ENCODE measurements around the gene CLIC4. TPM values are rescaled to one million over a fixed set of nuclear protein-coding genes. Genes with fewer than 3 reads are reported as not detected.
A peak's percentile ranks its signal among the peaks of the same experiment; 100 is the strongest.
"Not testable (repeated sequence)": the region's sequence is repeated elsewhere in the genome, so short reads cannot be mapped to it uniquely, and the experiment has no call there.

The CLIC4 gene
- total and polyA plus RNA-seq, 3 experiments from 2014 or later: 0.18 to 13.2 (median 12.8) TPM

- H3K27ac Mint-ChIP-seq: peak overlapping the region in 1 of 8 donors; percentile 32
- peaks cover 0 to 1% (median 0%) of the 10 kb centered on the region in 3 donors for H3K36me3 Mint-ChIP-seq
- Histone ChIP-seq H3K27me3 (ENCODE audit: insufficient read depth, low read length, poor library complexity, severe bottlenecking) (no peaks in the 10 kb centered on the region), H3K9me3 (ENCODE audit: low read length) (no peaks in the 10 kb centered on the region), H3K4me3 (ENCODE audit: low read length) (no peak overlapping the region), H3K36me3 (ENCODE audit: insufficient read depth, low read length) (no peaks in the 10 kb centered on the region), H3K27ac (ENCODE audit: low read depth, low read length) (no peak overlapping the region), H3K4me1 (ENCODE audit: insufficient read depth, low read length) (no peaks in the 10 kb centered on the region)
- no peaks in the 10 kb centered on the region for H3K9me3 Mint-ChIP-seq
- peaks cover 2 to 8% (median 4%) of the 10 kb centered on the region in 3 donors for H3K4me1 Mint-ChIP-seq
- no peak for DNase-seq
- CTCF ChIA-PET: interaction anchor here (0.9 kb wide), 1 partner anchor 9 kb away, joined by 3 read pairs; no protein-coding TSS in a partner anchor
- peaks cover 3 to 6% of the 10 kb centered on the region in 2 donors for H3K27me3 Mint-ChIP-seq
- POLR2A ChIA-PET: no interaction called here
- no peak overlapping the region for H3K4me3 Mint-ChIP-seq
Measured at GRCh38 chr1:24704411-24705259, 40.6 kb upstream of the CLIC4 start.

GRCh38 chr1:24705260-24706073 is 39.8 kb upstream of the CLIC4 start:
- DNase-seq: no peak
- H3K36me3 Mint-ChIP-seq: peaks cover 0 to 1% (median 0%) of the 10 kb centered on the region in 3 donors
- Histone ChIP-seq H3K4me1 (ENCODE audit: insufficient read depth, low read length) (no peaks in the 10 kb centered on the region), H3K4me3 (ENCODE audit: low read length) (no peak overlapping the region), H3K27ac (ENCODE audit: low read depth, low read length) (peak overlapping the region; percentile 21), H3K36me3 (ENCODE audit: insufficient read depth, low read length) (no peaks in the 10 kb centered on the region), H3K9me3 (ENCODE audit: low read length) (no peaks in the 10 kb centered on the region), H3K27me3 (ENCODE audit: insufficient read depth, low read length, poor library complexity, severe bottlenecking) (no peaks in the 10 kb centered on the region)
- ChIA-PET CTCF (no interaction called here), POLR2A (no interaction called here)
- H3K9me3 Mint-ChIP-seq: no peaks in the 10 kb centered on the region
- peak overlapping the region in 2 of 8 donors; percentile 30 to 62 for H3K27ac Mint-ChIP-seq
- H3K4me3 Mint-ChIP-seq: peak overlapping the region in 1 of 7 donors; percentile 7
- H3K4me1 Mint-ChIP-seq: peaks cover 10 to 15% (median 11%) of the 10 kb centered on the region in 3 donors
- H3K27me3 Mint-ChIP-seq: peaks cover 0 to 6% of the 10 kb centered on the region in 2 donors

GRCh38 chr1:24706074-24706389 is 39.2 kb upstream of the CLIC4 start:
- H3K27ac Mint-ChIP-seq; POLR2A ChIA-PET; H3K4me1 ChIP-seq (ENCODE audit: insufficient read depth, low read length); H3K9me3 Mint-ChIP-seq; H3K27me3 Mint-ChIP-seq; H3K27ac ChIP-seq (ENCODE audit: low read depth, low read length); H3K4me3 Mint-ChIP-seq; H3K4me3 ChIP-seq (ENCODE audit: low read length); CTCF ChIA-PET; H3K36me3 Mint-ChIP-seq; H3K27me3 ChIP-seq (ENCODE audit: insufficient read depth, low read length, poor library complexity, severe bottlenecking); H3K9me3 ChIP-seq (ENCODE audit: low read length); H3K36me3 ChIP-seq (ENCODE audit: insufficient read depth, low read length); DNase-seq: not testable (repeated sequence)
- H3K4me1 Mint-ChIP-seq: peaks cover 10 to 15% (median 11%) of the 10 kb centered on the region in 3 donors

- Histone ChIP-seq H3K27me3 (ENCODE audit: insufficient read depth, low read length, poor library complexity, severe bottlenecking) (no peaks in the 10 kb centered on the region), H3K27ac (ENCODE audit: low read depth, low read length) (no peak overlapping the region), H3K36me3 (ENCODE audit: insufficient read depth, low read length) (no peaks in the 10 kb centered on the region), H3K9me3 (ENCODE audit: low read length) (no peaks in the 10 kb centered on the region), H3K4me1 (ENCODE audit: insufficient read depth, low read length) (no peaks in the 10 kb centered on the region), H3K4me3 (ENCODE audit: low read length) (no peak overlapping the region)
- H3K4me1 Mint-ChIP-seq: peaks cover 10 to 15% (median 11%) of the 10 kb centered on the region in 3 donors
- H3K27ac Mint-ChIP-seq: peak overlapping the region in 2 of 8 donors; percentile 34 to 48
- H3K36me3 Mint-ChIP-seq: peaks cover 0 to 1% (median 0%) of the 10 kb centered on the region in 3 donors
- ChIA-PET POLR2A (no interaction called here), CTCF (no interaction called here)
- H3K4me3 Mint-ChIP-seq: no peak overlapping the region
- peaks cover 0 to 4% of the 10 kb centered on the region in 2 donors for H3K27me3 Mint-ChIP-seq
- no peaks in the 10 kb centered on the region for H3K9me3 Mint-ChIP-seq
- DNase-seq: no peak
Measured at GRCh38 chr1:24707687-24708086, 37.6 kb upstream of the CLIC4 start.

GRCh38 chr1:24708938-24709337 is 36.3 kb upstream of the CLIC4 start:
- H3K4me1 ChIP-seq (ENCODE audit: insufficient read depth, low read length): no peaks in the 10 kb centered on the region
- H3K27me3 ChIP-seq (ENCODE audit: insufficient read depth, low read length, poor library complexity, severe bottlenecking): no peaks in the 10 kb centered on the region
- POLR2A ChIA-PET: no interaction called here
- no peak overlapping the region for H3K4me3 ChIP-seq (ENCODE audit: low read length)
- no peak overlapping the region for H3K27ac ChIP-seq (ENCODE audit: low read depth, low read length)
- no peaks in the 10 kb centered on the region for H3K9me3 ChIP-seq (ENCODE audit: low read length)
- CTCF ChIA-PET: no interaction called here
- Mint-ChIP-seq H3K4me3 (no peak overlapping the region), H3K27me3 (peaks cover 0 to 2% of the 10 kb centered on the region in 2 donors), H3K4me1 (peaks cover 10 to 15% (median 11%) of the 10 kb centered on the region in 3 donors), H3K36me3 (peaks cover 0 to 1% (median 0%) of the 10 kb centered on the region in 3 donors), H3K27ac (peak overlapping the region in 1 of 8 donors; percentile 29), H3K9me3 (no peaks in the 10 kb centered on the region)
- H3K36me3 ChIP-seq (ENCODE audit: insufficient read depth, low read length): no peaks in the 10 kb centered on the region
- DNase-seq: no peak

- peaks cover 10 to 15% (median 11%) of the 10 kb centered on the region in 3 donors for H3K4me1 Mint-ChIP-seq
- peaks cover 0 to 2% of the 10 kb centered on the region in 2 donors for H3K27me3 Mint-ChIP-seq
- no peaks in the 10 kb centered on the region for H3K9me3 Mint-ChIP-seq
- H3K27me3 ChIP-seq (ENCODE audit: insufficient read depth, low read length, poor library complexity, severe bottlenecking): no peaks in the 10 kb centered on the region
- no peak overlapping the region for H3K27ac ChIP-seq (ENCODE audit: low read depth, low read length)
- DNase-seq: no peak
- H3K36me3 ChIP-seq (ENCODE audit: insufficient read depth, low read length): no peaks in the 10 kb centered on the region
- peak overlapping the region in 1 of 7 donors; percentile 41 for H3K4me3 Mint-ChIP-seq
- ChIA-PET POLR2A (no interaction called here), CTCF (interaction anchor here (0.9 kb wide), 1 partner anchor 11 kb away, joined by 6 read pairs; no protein-coding TSS in a partner anchor)
- peak overlapping the region in 5 of 8 donors; percentile 22 to 81 (median 34) for H3K27ac Mint-ChIP-seq
- H3K9me3 ChIP-seq (ENCODE audit: low read length): no peaks in the 10 kb centered on the region
- H3K4me3 ChIP-seq (ENCODE audit: low read length): no peak overlapping the region
- no peaks in the 10 kb centered on the region for H3K36me3 Mint-ChIP-seq
- no peaks in the 10 kb centered on the region for H3K4me1 ChIP-seq (ENCODE audit: insufficient read depth, low read length)
Measured at GRCh38 chr1:24709791-24710441, 35.3 kb upstream of the CLIC4 start.

GRCh38 chr1:24711329-24711728 is 33.9 kb upstream of the CLIC4 start:
- Histone ChIP-seq H3K36me3 (ENCODE audit: insufficient read depth, low read length) (no peaks in the 10 kb centered on the region), H3K4me1 (ENCODE audit: insufficient read depth, low read length) (no peaks in the 10 kb centered on the region), H3K27me3 (ENCODE audit: insufficient read depth, low read length, poor library complexity, severe bottlenecking) (no peaks in the 10 kb centered on the region), H3K9me3 (ENCODE audit: low read length) (no peaks in the 10 kb centered on the region), H3K27ac (ENCODE audit: low read depth, low read length) (no peak overlapping the region), H3K4me3 (ENCODE audit: low read length) (no peak overlapping the region)
- peaks cover 0 to 2% of the 10 kb centered on the region in 2 donors for H3K27me3 Mint-ChIP-seq
- DNase-seq: no peak
- POLR2A ChIA-PET: no interaction called here
- H3K4me1 Mint-ChIP-seq: peaks cover 10 to 11% (median 10%) of the 10 kb centered on the region in 3 donors
- H3K36me3 Mint-ChIP-seq: no peaks in the 10 kb centered on the region
- H3K4me3 Mint-ChIP-seq: no peak overlapping the region
- CTCF ChIA-PET: no interaction called here
- H3K27ac Mint-ChIP-seq: no peak overlapping the region
- no peaks in the 10 kb centered on the region for H3K9me3 Mint-ChIP-seq

All from CD8-positive, alpha-beta memory T cell (primary cell).